Fibroblast of lung (primary cell): ENCODE results near the gene SLC12A4. TPM values are rescaled to one million over a fixed set of nuclear protein-coding genes. Genes with fewer than 3 reads are reported as not detected.
A peak's percentile ranks its signal among the peaks of the same experiment; 100 is the strongest.

Experiments
- DNase-seq, 2 donors: peaks; one replicate each; pipeline versions ENCODE4 v3.0.0 to v3.0.0-alpha.2; 2010; ENCODE audit warnings: low read depth in 2 of 2
- H2AFZ ChIP-seq: 2 replicates; pipeline ENCODE4 v1.5.1; 2012; ENCODE audit warnings: low read length, control low read depth, inconsistent platforms
- H3K27ac ChIP-seq: 2 replicates; pipeline ENCODE4 v1.5.1; 2011; ENCODE audit warnings: low read length, control low read depth; ENCODE audit not compliant: insufficient read depth
- H3K27me3 ChIP-seq: 2 replicates; pipeline ENCODE4 v1.5.1; 2011; ENCODE audit warnings: mild to moderate bottlenecking, low read length; ENCODE audit not compliant: control insufficient read depth, insufficient read depth
- H3K36me3 ChIP-seq: 2 replicates; pipeline ENCODE4 v1.5.1; 2011; ENCODE audit warnings: low read length; ENCODE audit not compliant: control insufficient read depth, insufficient read depth
- H3K4me1 ChIP-seq: 2 replicates; pipeline ENCODE4 v1.5.1; 2011; ENCODE audit warnings: low read length; ENCODE audit not compliant: control insufficient read depth, insufficient read depth; ENCODE audit errors: extremely low read depth
- H3K4me2 ChIP-seq: 2 replicates; pipeline ENCODE4 v1.5.1; 2011; ENCODE audit warnings: low read length, control low read depth; ENCODE audit not compliant: insufficient read depth; ENCODE audit errors: extremely low read depth
- H3K4me3 ChIP-seq, 4 experiments: fragments of 200-600 bp in 1 of 4; sonication (generic) in 1 of 4; replicated peaks in 1 of 4; 2 replicates each; pipeline ENCODE4 v1.5.1; 2011 to 2016; ENCODE audit warnings: low read length in 4 of 4, low read depth in 3 of 4, mild to moderate bottlenecking in 3 of 4, control low read depth in 2 of 4, inconsistent platforms in 1 of 4, mixed read lengths in 1 of 4; ENCODE audit not compliant: insufficient read depth in 1 of 4; ENCODE audit errors: control extremely low read depth in 1 of 4
- H3K79me2 ChIP-seq: 2 replicates; pipeline ENCODE4 v1.5.1; 2012; ENCODE audit warnings: mild to moderate bottlenecking, low read length, inconsistent platforms; ENCODE audit not compliant: control insufficient read depth, insufficient read depth
- H3K9ac ChIP-seq: 2 replicates; pipeline ENCODE4 v1.5.1; 2011; ENCODE audit warnings: mild to moderate bottlenecking, low read length, control low read depth; ENCODE audit not compliant: insufficient read depth
- H3K9me3 ChIP-seq: 2 replicates; pipeline ENCODE4 v1.5.1; 2012; ENCODE audit warnings: low read depth, low read length; ENCODE audit not compliant: control insufficient read depth, insufficient read depth
- H4K20me1 ChIP-seq: 2 replicates; pipeline ENCODE4 v1.5.1; 2011; ENCODE audit warnings: low read length; ENCODE audit not compliant: control insufficient read depth, insufficient read depth; ENCODE audit errors: extremely low read depth
- EZH2 ChIP-seq: IDR thresholded peaks from 2 replicates; pipeline ENCODE4 v1.5.1; 2012; ENCODE audit warnings: low read length, control low read depth, mild to moderate bottlenecking; ENCODE audit errors: missing control alignments
- polyA plus RNA-seq, 2 donors: library from polyadenylated mRNA; depleted of rRNA in 1 of 2; stranded (reverse) in 1 of 2; unstranded in 1 of 2; fragments of >200 nt; gene quantifications; 2 replicates each; pipeline ENCODE4 v1.2.1, GENCODE V29; 2011 to 2012; ENCODE audit warnings: missing spikeins in 1 of 2
- total RNA-seq: library from RNA; depleted of rRNA; stranded (reverse); fragments of >200 nt; gene quantifications from 2 replicates; pipeline ENCODE4 v1.2.1, GENCODE V29; 2014
- TF ChIP-seq, protein P1 (sequence below), 2 donors: IDR thresholded peaks in 1 of 2; conservative IDR thresholded peaks in 1 of 2; 1 replicate in 1 of 2; 2 replicates in 1 of 2; pipeline ENCODE4 v1.5.1; 2011 to 2012; ENCODE audit warnings: low read length in 2 of 2, control low read depth in 1 of 2, inconsistent platforms in 1 of 2, low read depth in 1 of 2, mild to moderate bottlenecking in 1 of 2

The SLC12A4 gene
- total and polyA plus RNA-seq, 2 donors (not counting 1 experiment from before 2014, with no cell fraction given), result 42.2 to 120 TPM

DNA sequence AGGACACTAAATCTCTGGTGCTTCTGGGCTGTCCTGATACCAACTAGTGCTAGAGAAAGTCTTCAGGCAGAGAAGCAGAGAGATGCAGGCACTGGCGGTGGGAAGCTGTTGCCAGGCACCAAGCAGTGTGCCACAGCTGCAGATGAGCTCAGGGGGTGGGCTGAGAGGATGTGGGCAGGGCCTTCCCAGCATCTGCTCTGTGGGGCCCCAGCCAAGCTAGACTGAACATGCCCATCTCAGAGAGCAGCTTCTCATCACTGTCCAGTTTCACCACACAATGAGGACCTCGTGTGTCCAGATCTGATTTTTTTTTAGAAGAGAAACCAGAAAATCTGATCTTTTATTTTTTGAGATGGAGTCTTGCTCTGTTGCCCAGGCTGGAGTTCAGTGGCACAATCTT, 58.3 kb downstream of the SLC12A4 start:
- H3K4me3 ChIP-seq, result no peak overlapping the region
- H2AFZ ChIP-seq, result no peak overlapping the region
- no peak overlapping the region for H3K9ac ChIP-seq
- H3K4me1 ChIP-seq, result no peaks in the 10 kb centered on the region
- H3K4me2 ChIP-seq, result no peak overlapping the region
- DNase-seq, result peak; percentile 38 to 65
- peaks cover 9% of the 10 kb centered on the region for H3K36me3 ChIP-seq
- no peaks in the 10 kb centered on the region for H3K27me3 ChIP-seq
- H3K79me2 ChIP-seq, result no peaks in the 10 kb centered on the region
- peak overlapping the region; percentile 16 for H3K27ac ChIP-seq
- no peaks in the 10 kb centered on the region for H4K20me1 ChIP-seq
- TF ChIP-seq, protein P1, sequence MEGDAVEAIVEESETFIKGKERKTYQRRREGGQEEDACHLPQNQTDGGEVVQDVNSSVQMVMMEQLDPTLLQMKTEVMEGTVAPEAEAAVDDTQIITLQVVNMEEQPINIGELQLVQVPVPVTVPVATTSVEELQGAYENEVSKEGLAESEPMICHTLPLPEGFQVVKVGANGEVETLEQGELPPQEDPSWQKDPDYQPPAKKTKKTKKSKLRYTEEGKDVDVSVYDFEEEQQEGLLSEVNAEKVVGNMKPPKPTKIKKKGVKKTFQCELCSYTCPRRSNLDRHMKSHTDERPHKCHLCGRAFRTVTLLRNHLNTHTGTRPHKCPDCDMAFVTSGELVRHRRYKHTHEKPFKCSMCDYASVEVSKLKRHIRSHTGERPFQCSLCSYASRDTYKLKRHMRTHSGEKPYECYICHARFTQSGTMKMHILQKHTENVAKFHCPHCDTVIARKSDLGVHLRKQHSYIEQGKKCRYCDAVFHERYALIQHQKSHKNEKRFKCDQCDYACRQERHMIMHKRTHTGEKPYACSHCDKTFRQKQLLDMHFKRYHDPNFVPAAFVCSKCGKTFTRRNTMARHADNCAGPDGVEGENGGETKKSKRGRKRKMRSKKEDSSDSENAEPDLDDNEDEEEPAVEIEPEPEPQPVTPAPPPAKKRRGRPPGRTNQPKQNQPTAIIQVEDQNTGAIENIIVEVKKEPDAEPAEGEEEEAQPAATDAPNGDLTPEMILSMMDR (conservative IDR thresholded peaks at IDR 0.05 in 1 of 2, IDR thresholded peaks at IDR 0.05 in 1 of 2; ENCODE audit: low read depth in 1 of 2, low read length in 2 of 2), result no peak
- no peak for TF ChIP-seq EZH2
- H3K9me3 ChIP-seq, result no peaks in the 10 kb centered on the region

DNA sequence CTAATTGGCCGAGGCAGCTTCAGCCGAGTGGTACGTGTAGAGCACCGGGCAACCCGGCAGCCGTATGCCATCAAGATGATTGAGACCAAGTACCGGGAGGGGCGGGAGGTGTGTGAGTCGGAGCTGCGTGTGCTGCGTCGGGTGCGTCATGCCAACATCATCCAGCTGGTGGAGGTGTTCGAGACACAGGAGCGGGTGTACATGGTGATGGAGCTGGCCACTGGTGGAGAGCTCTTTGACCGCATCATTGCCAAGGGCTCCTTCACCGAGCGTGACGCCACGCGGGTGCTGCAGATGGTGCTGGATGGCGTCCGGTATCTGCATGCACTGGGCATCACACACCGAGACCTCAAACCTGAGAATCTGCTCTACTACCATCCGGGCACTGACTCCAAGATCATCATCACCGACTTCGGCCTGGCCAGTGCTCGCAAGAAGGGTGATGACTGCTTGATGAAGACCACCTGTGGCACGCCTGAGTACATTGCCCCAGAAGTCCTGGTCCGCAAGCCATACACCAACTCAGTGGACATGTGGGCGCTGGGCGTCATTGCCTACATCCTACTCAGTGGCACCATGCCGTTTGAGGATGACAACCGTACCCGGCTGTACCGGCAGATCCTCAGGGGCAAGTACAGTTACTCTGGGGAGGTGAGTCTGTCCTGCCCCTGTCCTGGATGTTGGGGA, 59.2 kb downstream of the SLC12A4 start:
- H4K20me1 ChIP-seq, result no peaks in the 10 kb centered on the region
- no peak for TF ChIP-seq EZH2
- TF ChIP-seq, protein P1 (conservative IDR thresholded peaks at IDR 0.05 in 1 of 2, IDR thresholded peaks at IDR 0.05 in 1 of 2; ENCODE audit: low read depth in 1 of 2, low read length in 2 of 2), result no peak

DNA sequence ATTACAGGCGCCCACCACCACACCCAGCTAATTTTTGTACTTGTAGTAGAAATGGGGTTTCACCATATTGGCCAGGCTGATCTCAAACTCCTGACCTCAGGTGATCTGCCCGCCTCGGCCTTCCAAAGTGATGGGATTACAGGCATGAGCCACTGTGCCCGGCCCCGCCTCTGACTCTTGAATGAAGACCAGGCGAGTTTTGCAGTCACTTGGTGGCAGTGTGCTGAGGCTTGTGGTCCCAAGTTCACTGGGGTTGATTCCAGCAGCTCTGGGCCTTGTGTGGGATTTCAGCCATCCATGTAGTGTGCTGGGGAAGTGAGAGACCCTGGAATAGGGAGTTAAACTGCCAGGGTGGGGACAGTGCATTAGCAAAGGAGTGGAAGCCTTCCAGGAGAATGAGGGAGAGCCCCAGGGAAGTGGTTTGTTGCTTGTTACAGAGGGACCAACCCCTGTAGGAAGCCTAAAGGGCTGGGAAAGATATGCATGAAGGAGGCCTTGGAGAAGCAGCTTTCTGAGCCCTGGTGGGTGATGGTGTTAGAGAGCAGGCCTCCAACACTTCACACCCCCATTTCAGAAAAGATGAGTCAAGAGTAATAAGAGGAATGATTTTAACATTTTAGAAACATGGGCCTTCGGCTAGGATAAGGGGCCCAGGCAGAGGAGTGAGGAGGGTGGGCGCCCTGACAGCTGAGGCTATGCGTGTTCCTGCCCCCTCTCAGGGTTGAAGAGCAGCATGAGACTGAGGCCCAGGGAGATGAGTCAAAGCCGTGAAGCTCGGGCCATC, 60.8 kb downstream of the SLC12A4 start:
- Histone ChIP-seq H2AFZ (no peak overlapping the region), H3K4me2 (no peak overlapping the region), H3K4me1 (no peaks in the 10 kb centered on the region), H3K79me2 (no peaks in the 10 kb centered on the region), H3K27ac (no peak overlapping the region), H3K36me3 (peaks cover 9% of the 10 kb centered on the region), H3K9ac (no peak overlapping the region), H3K27me3 (no peaks in the 10 kb centered on the region), H3K4me3 (no peak overlapping the region), H3K9me3 (no peaks in the 10 kb centered on the region), H4K20me1 (no peaks in the 10 kb centered on the region)
- TF ChIP-seq, protein P1 (conservative IDR thresholded peaks at IDR 0.05 in 1 of 2, IDR thresholded peaks at IDR 0.05 in 1 of 2; ENCODE audit: low read depth in 1 of 2, low read length in 2 of 2), result no peak
- no peak for TF ChIP-seq EZH2
- no peak for DNase-seq

More for the DNA sequence above, 59.2 kb downstream of the SLC12A4 start:
- H3K27me3 ChIP-seq, result no peaks in the 10 kb centered on the region
- no peaks in the 10 kb centered on the region for H3K9me3 ChIP-seq
- DNase-seq, result no peak
- H3K79me2 ChIP-seq, result no peaks in the 10 kb centered on the region
- no peak overlapping the region for H3K4me3 ChIP-seq
- H3K36me3 ChIP-seq, result peaks cover 9% of the 10 kb centered on the region
- no peak overlapping the region for H3K27ac ChIP-seq
- H2AFZ ChIP-seq, result no peak overlapping the region
- H3K4me2 ChIP-seq, result no peak overlapping the region
- no peak overlapping the region for H3K9ac ChIP-seq
- H3K4me1 ChIP-seq, result no peaks in the 10 kb centered on the region
